GM12873 (cell line): Measurements from ENCODE around the gene ZBTB16.

ENCODE experiments used
- CTCF ChIP-seq: IDR thresholded peaks from 2 replicates; pipeline ENCODE4 v1.5.1; 2012; ENCODE audit warnings: low read depth, mild to moderate bottlenecking, moderate library complexity, low read length, control low read depth; ENCODE audit not compliant: insufficient read depth; ENCODE audit errors: missing control alignments

The ZBTB16 gene

GRCh38 chr11:114262681-114263512, 203.4 kb downstream of the ZBTB16 start:
- TF ChIP-seq CTCF, result peak; percentile 59

- TF ChIP-seq CTCF, result no peak
These were observed 204.1 kb downstream of the ZBTB16 start for GRCh38 chr11:114263513-114264170.

- no peak for TF ChIP-seq CTCF
These were observed 204.9 kb downstream of the ZBTB16 start for GRCh38 chr11:114264381-114264780.

- TF ChIP-seq CTCF, result no peak
These were observed 205.8 kb downstream of the ZBTB16 start for GRCh38 chr11:114265122-114265878.

GRCh38 chr11:114269498-114269897, 210.0 kb downstream of the ZBTB16 start:
- no peak for TF ChIP-seq CTCF

- no peak for TF ChIP-seq CTCF
These were observed 211.2 kb downstream of the ZBTB16 start for GRCh38 chr11:114270531-114271270.
